Skeletal muscle tissue (tissue), 5 donors: Measurements from ENCODE around the gene CFAP61. TPM values are rescaled to one million over a fixed set of nuclear protein-coding genes. Genes with fewer than 3 reads are reported as not detected.

Experiments used
- H3K27ac ChIP-seq: one replicate; pipeline ENCODE4 v1.7.0; 2013; ENCODE audit warnings: mild to moderate bottlenecking, low read depth, low read length, inconsistent platforms
- H3K27me3 ChIP-seq, 3 donors: one replicate each; pipeline ENCODE4 v1.7.0; 2013; ENCODE audit warnings: low read length in 3 of 3; ENCODE audit not compliant: control insufficient read depth in 3 of 3, insufficient read depth in 3 of 3
- H3K36me3 ChIP-seq, 3 donors: one replicate each; pipeline ENCODE4 v1.7.0; 2013; ENCODE audit warnings: low read length in 3 of 3; ENCODE audit not compliant: control insufficient read depth in 3 of 3, insufficient read depth in 3 of 3
- H3K4me1 ChIP-seq, 3 donors: one replicate each; pipeline ENCODE4 v1.7.0; 2013; ENCODE audit warnings: low read length in 3 of 3, mild to moderate bottlenecking in 3 of 3; ENCODE audit not compliant: control insufficient read depth in 3 of 3, insufficient read depth in 3 of 3
- H3K4me3 ChIP-seq, 3 donors: one replicate each; pipeline ENCODE4 v1.7.0; 2013; ENCODE audit warnings: low read length in 3 of 3
- H3K9ac ChIP-seq, 3 donors: one replicate each; pipeline ENCODE4 v1.7.0; 2013; ENCODE audit warnings: low read length in 3 of 3, mild to moderate bottlenecking in 3 of 3, moderate library complexity in 2 of 3, low read depth in 1 of 3
- H3K9me3 ChIP-seq, 3 donors: one replicate each; pipeline ENCODE4 v1.7.0; 2013; ENCODE audit warnings: low read length in 3 of 3; ENCODE audit not compliant: control insufficient read depth in 3 of 3
- small RNA-seq: library from RNA; depleted of rRNA; stranded (forward); fragments of <200 nt; gene quantifications from one replicate; pipeline ENCODE3, GENCODE V24; 2014
- total RNA-seq: library from RNA; depleted of rRNA; stranded (reverse); fragments of >200 nt; gene quantifications from one replicate; pipeline ENCODE4 v1.2.3, GENCODE V29; 2014
- donor health status: Osteomylitis.

CFAP61 gene
- total RNA-seq, 1 donor from 2014 or later, result 1.0 TPM

DNA sequence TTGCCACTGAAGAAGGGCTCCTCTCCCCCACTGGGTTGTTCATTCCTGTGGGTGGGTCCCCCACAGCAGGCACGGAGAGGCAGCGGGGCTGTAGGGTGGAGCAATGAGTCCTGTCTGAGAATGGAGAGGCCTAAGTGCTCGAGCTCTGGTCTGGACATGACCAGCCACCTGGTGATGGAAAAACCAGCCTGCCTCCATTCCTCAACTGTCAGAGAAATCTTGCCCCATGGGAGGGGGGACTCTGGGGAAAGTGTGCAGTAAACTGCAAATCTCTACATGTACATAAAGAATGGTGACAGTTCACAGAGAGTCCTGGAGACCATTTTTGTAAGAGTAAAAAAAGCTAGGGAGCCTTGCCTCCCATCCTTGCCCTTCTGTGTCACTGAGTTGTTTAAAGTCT, 349.7 kb downstream of the CFAP61 start:
- H3K4me1 ChIP-seq, result no peaks in the 10 kb centered on the region
- H3K9me3 ChIP-seq, result no peaks in the 10 kb centered on the region
- peaks cover 11 to 32% (median 30%) of the 10 kb centered on the region in 3 donors for H3K36me3 ChIP-seq
- no peak overlapping the region for H3K27ac ChIP-seq
- H3K4me3 ChIP-seq, result no peak overlapping the region
- no peak overlapping the region for H3K9ac ChIP-seq
- no peaks in the 10 kb centered on the region for H3K27me3 ChIP-seq

DNA sequence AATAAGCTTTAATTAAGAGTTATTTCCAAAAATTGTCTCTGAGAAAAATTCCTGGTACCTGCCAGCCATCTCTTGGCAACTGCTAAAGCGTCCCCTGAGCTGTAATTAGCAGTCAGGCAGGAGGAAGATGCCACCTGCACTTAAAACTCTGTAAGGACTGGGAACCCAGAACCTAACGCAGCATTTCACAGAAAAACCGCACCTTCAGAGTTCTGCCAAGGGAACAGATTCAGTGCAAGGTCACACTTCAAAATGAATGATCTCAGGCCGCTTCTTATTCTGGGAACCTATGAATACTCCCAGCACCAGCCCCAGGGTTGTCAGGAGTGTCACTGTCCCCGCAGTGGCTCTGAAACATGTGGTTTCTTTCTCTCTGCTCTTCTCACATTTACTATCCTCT, 352.3 kb downstream of the CFAP61 start:
- peaks cover 12 to 19% (median 15%) of the 10 kb centered on the region in 3 donors for H3K36me3 ChIP-seq
- no peak overlapping the region for H3K27ac ChIP-seq
- H3K9ac ChIP-seq, result no peak overlapping the region
- peaks cover 0 to 2% (median 0%) of the 10 kb centered on the region in 3 donors for H3K4me1 ChIP-seq
- no peaks in the 10 kb centered on the region for H3K9me3 ChIP-seq
- H3K27me3 ChIP-seq, result no peaks in the 10 kb centered on the region
- H3K4me3 ChIP-seq, result no peak overlapping the region

DNA sequence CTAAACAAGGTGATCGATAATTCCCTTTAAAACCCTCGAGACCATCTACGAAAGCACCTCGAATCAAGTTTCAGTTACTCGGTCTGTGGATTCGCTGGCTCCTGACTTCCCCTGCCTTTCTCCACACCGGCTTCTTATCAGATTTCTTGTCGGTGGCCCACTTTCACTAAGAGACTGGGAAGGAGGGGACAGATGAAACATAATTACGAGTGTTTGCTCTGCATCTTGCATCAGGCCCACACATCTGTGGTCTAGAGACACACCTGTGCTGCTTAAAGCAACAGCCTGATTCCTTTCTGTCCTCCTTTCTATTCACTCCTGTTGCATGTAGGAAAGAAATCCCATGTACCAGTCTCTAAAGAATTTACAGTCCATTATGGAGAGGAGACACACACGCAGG, 353.3 kb downstream of the CFAP61 start:
- no peak overlapping the region for H3K9ac ChIP-seq
- no peak overlapping the region for H3K27ac ChIP-seq
- H3K9me3 ChIP-seq, result no peaks in the 10 kb centered on the region
- H3K36me3 ChIP-seq, result peaks cover 10 to 14% (median 12%) of the 10 kb centered on the region in 3 donors
- H3K4me3 ChIP-seq, result no peak overlapping the region
- peaks cover 0 to 2% (median 0%) of the 10 kb centered on the region in 3 donors for H3K4me1 ChIP-seq
- no peaks in the 10 kb centered on the region for H3K27me3 ChIP-seq

DNA sequence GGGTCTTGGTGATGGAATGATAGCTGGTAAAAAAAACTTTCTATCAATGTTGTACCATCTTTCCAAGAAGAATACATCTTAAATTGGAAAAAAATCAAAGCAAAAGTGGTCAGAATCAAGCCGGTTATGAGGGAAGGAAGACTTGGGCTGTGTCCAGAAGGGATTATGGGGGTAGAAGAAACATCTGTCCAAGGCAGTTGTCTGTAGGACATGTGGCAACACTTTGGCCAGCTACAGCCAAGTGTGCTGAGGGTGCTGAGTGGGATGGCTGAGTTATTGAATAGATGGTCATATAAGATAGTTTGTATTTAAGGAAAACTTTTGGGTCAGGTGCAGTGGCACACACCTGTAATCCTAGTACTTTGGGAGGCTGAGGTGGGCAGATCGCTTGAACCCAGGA, 354.0 kb downstream of the CFAP61 start:
- H3K27ac ChIP-seq, result no peak overlapping the region
- peaks cover 0 to 2% (median 0%) of the 10 kb centered on the region in 3 donors for H3K4me1 ChIP-seq
- H3K9ac ChIP-seq, result no peak overlapping the region
- no peaks in the 10 kb centered on the region for H3K27me3 ChIP-seq
- H3K9me3 ChIP-seq, result no peaks in the 10 kb centered on the region
- no peak overlapping the region for H3K4me3 ChIP-seq
- H3K36me3 ChIP-seq, result peaks cover 10 to 14% (median 12%) of the 10 kb centered on the region in 3 donors

DNA sequence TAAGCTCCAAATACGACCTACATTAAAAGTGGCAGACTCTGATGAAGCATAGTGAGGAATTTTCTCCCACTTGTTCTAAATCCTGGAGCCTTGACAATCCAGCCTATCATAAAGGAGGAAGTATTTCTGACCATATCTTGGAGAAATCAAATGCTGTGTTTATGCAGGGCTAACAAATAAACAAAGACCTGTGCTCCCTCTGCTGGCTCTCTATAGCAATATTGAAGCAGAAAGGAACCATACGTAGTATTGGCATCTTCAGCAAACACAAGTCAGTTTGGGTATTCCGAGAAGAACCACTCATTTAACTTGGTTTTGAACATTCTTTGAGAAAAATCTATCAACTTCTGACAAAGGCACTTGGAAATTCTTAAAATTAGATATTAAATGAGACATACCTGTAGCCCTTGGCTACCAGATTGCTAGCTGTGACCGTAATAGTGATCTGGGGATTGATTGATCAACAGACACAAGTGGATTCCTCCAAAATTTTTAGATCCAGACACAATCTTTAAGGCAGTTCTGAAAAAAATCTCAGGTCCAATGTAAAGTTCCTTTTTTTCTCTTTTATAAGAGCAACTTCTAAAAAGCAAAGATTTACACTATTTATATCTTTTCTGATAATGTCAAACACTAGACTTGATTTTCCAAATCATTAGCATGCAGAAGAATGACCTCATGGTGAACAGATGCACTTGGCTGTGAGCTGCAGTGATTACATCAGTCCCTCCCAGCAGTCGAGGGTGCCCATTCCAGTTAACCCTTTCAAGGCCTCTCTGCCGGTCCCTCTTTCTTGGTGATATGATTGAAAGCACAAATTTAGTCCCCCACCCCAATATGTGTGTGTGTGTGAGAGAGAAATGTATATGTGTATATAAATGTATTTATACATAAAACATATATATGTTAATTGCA, 355.8 kb downstream of the CFAP61 start:
- Histone ChIP-seq H3K9ac (no peak overlapping the region), H3K36me3 (peaks cover 9 to 12% (median 9%) of the 10 kb centered on the region in 3 donors), H3K4me3 (no peak overlapping the region), H3K27ac (no peak overlapping the region), H3K9me3 (no peaks in the 10 kb centered on the region), H3K4me1 (peaks cover 0 to 2% (median 0%) of the 10 kb centered on the region in 3 donors), H3K27me3 (no peaks in the 10 kb centered on the region)

DNA sequence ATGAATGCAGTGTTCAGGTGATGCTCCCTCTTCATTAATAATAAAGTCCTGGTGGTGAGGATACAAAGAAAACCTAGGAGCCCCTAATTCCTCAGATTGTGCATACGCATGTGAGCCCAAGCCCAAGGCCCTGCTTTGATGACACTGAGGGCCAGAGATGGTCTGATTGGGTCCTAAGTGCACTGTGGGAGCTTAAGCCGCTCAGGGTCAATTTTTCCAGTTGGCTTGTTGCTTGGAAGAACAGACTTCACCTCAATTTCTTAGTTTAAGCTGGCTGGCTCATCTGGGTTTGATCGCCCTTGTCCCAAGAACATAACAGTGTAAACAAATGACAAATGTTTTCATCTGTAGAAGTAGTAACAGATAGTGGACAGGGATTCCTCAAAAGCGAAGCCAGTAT, 357.0 kb downstream of the CFAP61 start:
- H3K36me3 ChIP-seq, result peaks cover 2 to 6% (median 5%) of the 10 kb centered on the region in 3 donors
- H3K4me1 ChIP-seq, result peaks cover 0 to 2% (median 0%) of the 10 kb centered on the region in 3 donors
- H3K27me3 ChIP-seq, result no peaks in the 10 kb centered on the region
- no peak overlapping the region for H3K27ac ChIP-seq
- H3K9me3 ChIP-seq, result no peaks in the 10 kb centered on the region
- H3K4me3 ChIP-seq, result no peak overlapping the region
- H3K9ac ChIP-seq, result no peak overlapping the region

Small RNA genes lying within 50 kb of the gene (small RNA-seq; reads per million reads assigned to genes)
- not detected for gene RN7SL690P

Other genes with a start within 250 kb of the CFAP61 start
- 58.5 TPM for gene NAA20, start 35.2 kb upstream of the CFAP61 start, total RNA-seq
- 38.1 TPM for gene CRNKL1, start 66 bp upstream of the CFAP61 start, total RNA-seq